Common myeloid progenitor, CD34-positive (primary cell): ENCODE results near the gene KCNMA1.

ENCODE experiments used
- CTCF ChIA-PET: fragments of 350-600 bp; sonication (Branson Sonifier 250); formaldehyde crosslinking; loops from one replicate; lab custom pipeline; 2021; ENCODE audit warnings: antibody characterized with exemption; lab: Charles Lee
- POLR2A ChIA-PET: fragments of 350-600 bp; sonication (Branson Sonifier 250); formaldehyde crosslinking; loops from one replicate; lab custom pipeline; 2021; ENCODE audit warnings: antibody characterized with exemption; lab: Charles Lee
- DNase-seq, 3 donors: peaks; one replicate each; pipeline versions ENCODE4 v3.0.0 to v3.0.0-alpha.2; 2013
- H3K27ac ChIP-seq, 2 experiments: 1 replicate in 1 of 2; 2 replicates in 1 of 2; pipeline ENCODE4 v1.7.0; 2013; ENCODE audit warnings: inconsistent platforms in 2 of 2, low read length in 2 of 2, mild to moderate bottlenecking in 2 of 2, low read depth in 1 of 2, moderate library complexity in 1 of 2; ENCODE audit not compliant: severe bottlenecking in 2 of 2, insufficient read depth in 1 of 2, poor library complexity in 1 of 2
- H3K27me3 ChIP-seq, 5 experiments: replicated peaks in 2 of 5; 1 replicate in 3 of 5; 2 replicates in 2 of 5; pipeline versions ENCODE4 v1.6.1 to v1.7.0; 2013; ENCODE audit warnings: low read length in 4 of 5, mild to moderate bottlenecking in 2 of 5, moderate library complexity in 2 of 5, inconsistent platforms in 1 of 5; ENCODE audit not compliant: insufficient read depth in 5 of 5, control insufficient read depth in 4 of 5
- H3K36me3 ChIP-seq, 4 experiments: 1 replicate in 2 of 4; 2 replicates in 2 of 4; pipeline versions ENCODE4 v1.6.1 to v1.7.0; 2013; ENCODE audit warnings: low read length in 3 of 4, control low read depth in 1 of 4, mild to moderate bottlenecking in 1 of 4; ENCODE audit not compliant: control insufficient read depth in 4 of 4, insufficient read depth in 4 of 4
- H3K4me1 ChIP-seq, 4 experiments: 1 replicate in 3 of 4; 2 replicates in 1 of 4; pipeline versions ENCODE4 v1.6.1 to v1.7.1; 2013; ENCODE audit warnings: low read length in 3 of 4, mild to moderate bottlenecking in 3 of 4, control low read depth in 1 of 4, inconsistent platforms in 1 of 4, moderate library complexity in 1 of 4; ENCODE audit not compliant: control insufficient read depth in 4 of 4, insufficient read depth in 4 of 4; ENCODE audit errors: control extremely low read depth in 1 of 4
- H3K4me3 ChIP-seq, 7 experiments: 1 replicate in 4 of 7; 2 replicates in 3 of 7; pipeline versions ENCODE4 v1.5.1 to v1.7.0; 2013; ENCODE audit warnings: mild to moderate bottlenecking in 7 of 7, low read length in 6 of 7, moderate library complexity in 6 of 7, inconsistent platforms in 2 of 7, low read depth in 2 of 7, control low read depth in 1 of 7; ENCODE audit not compliant: insufficient read depth in 4 of 7, control insufficient read depth in 1 of 7; ENCODE audit errors: extremely low read depth in 1 of 7
- H3K9me3 ChIP-seq, 5 experiments: 1 replicate in 4 of 5; 2 replicates in 1 of 5; pipeline versions ENCODE4 v1.6.1 to v1.7.1; 2013; ENCODE audit warnings: low read length in 4 of 5, mild to moderate bottlenecking in 2 of 5, inconsistent platforms in 1 of 5, low read depth in 1 of 5, moderate library complexity in 1 of 5; ENCODE audit not compliant: control insufficient read depth in 4 of 5, insufficient read depth in 2 of 5; ENCODE audit errors: control extremely low read depth in 1 of 5
- WGBS: methylation state at CpG from one replicate; pipeline ENCODE4 v1.1.5; 2013; ENCODE audit not compliant: insufficient coverage; 5-methylcytosine and 5-hydroxymethylcytosine counted together

The KCNMA1 gene

GRCh38 chr10:77289027-77289501, 348.5 kb downstream of the KCNMA1 start:
- ChIA-PET POLR2A (no interaction called here), CTCF (no interaction called here)
- 86% methylated on average over 2 of the region's 3 CpGs for WGBS
- Histone ChIP-seq H3K4me3 (no peak overlapping the region), H3K4me1 (peaks cover 0 to 10% (median 5%) of the 10 kb centered on the region in 4 experiments), H3K9me3 (no peaks in the 10 kb centered on the region), H3K36me3 (no peaks in the 10 kb centered on the region), H3K27ac (no peak overlapping the region), H3K27me3 (peaks cover 0 to 16% (median 13%) of the 10 kb centered on the region in 5 experiments)
- DNase-seq, result no peak

DNA sequence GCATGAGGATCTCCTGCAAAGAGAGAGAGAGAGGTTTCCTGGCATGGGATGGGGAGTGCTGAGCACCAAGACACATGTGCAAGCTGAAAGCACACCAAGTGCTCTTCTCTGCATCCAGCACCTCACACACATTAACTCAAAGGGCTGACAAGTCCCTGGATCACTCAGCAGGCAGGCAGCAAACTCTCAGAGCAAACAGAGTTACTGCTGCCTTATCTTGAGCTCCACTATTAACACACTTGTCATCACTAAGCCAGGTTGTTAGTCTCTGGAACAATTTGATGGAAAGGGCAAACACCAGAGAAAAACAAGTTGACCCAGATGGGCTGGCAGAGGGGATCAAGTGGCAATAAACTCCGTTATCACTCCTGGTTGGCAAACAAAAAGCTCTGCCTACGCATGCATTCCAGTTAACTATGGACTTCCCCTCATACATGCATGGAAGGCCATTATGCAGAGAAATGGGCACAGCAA, 349.9 kb downstream of the KCNMA1 start:
- ChIA-PET POLR2A (no interaction called here), CTCF (no interaction called here)
- H3K4me3 ChIP-seq, result no peak overlapping the region
- no peak overlapping the region for H3K27ac ChIP-seq
- peaks cover 0 to 30% (median 23%) of the 10 kb centered on the region in 5 experiments for H3K27me3 ChIP-seq
- DNase-seq, result no peak
- no peaks in the 10 kb centered on the region for H3K9me3 ChIP-seq
- H3K36me3 ChIP-seq, result no peaks in the 10 kb centered on the region
- 100% methylated on average over 2 of the region's 2 CpGs for WGBS
- H3K4me1 ChIP-seq, result peaks cover 0 to 10% (median 5%) of the 10 kb centered on the region in 4 experiments

GRCh38 chr10:77286531-77287508, 350.8 kb downstream of the KCNMA1 start:
- no peak for DNase-seq
- CTCF ChIA-PET, result no interaction called here

GRCh38 chr10:77285529-77286182, 352.0 kb downstream of the KCNMA1 start:
- ChIA-PET POLR2A (no interaction called here), CTCF (no interaction called here)
- peak in 2 of 3 donors; percentile 15 to 23 for DNase-seq
- WGBS, result 33% methylated on average over 1 of the region's 1 CpG
- Histone ChIP-seq H3K4me3 (no peak overlapping the region), H3K27ac (no peak overlapping the region), H3K4me1 (peaks cover 1 to 14% (median 6%) of the 10 kb centered on the region in 4 experiments), H3K9me3 (no peaks in the 10 kb centered on the region), H3K27me3 (peaks cover 0 to 47% (median 24%) of the 10 kb centered on the region in 5 experiments), H3K36me3 (no peaks in the 10 kb centered on the region)

More at GRCh38 chr10:77286531-77287508, 350.8 kb downstream of the KCNMA1 start:
- POLR2A ChIA-PET, result no interaction called here
- H3K4me3 ChIP-seq, result no peak overlapping the region
- no peak overlapping the region for H3K27ac ChIP-seq
- H3K27me3 ChIP-seq, result peaks cover 0 to 36% (median 19%) of the 10 kb centered on the region in 5 experiments
- H3K4me1 ChIP-seq, result peaks cover 4 to 14% (median 6%) of the 10 kb centered on the region in 4 experiments
- H3K9me3 ChIP-seq, result no peaks in the 10 kb centered on the region
- WGBS, result 96% methylated on average over 3 of the region's 6 CpGs
- H3K36me3 ChIP-seq, result no peaks in the 10 kb centered on the region

- CTCF ChIA-PET, result interaction anchor here (1.2 kb wide), 1 partner anchor 18 kb away, joined by 3 read pairs; no protein-coding TSS in a partner anchor
- no CpG with 5 or more reads among the region's 6 CpGs for WGBS
- H3K27ac ChIP-seq, result no peak overlapping the region
These were observed 352.8 kb downstream of the KCNMA1 start for GRCh38 chr10:77284797-77285196.

DNA sequence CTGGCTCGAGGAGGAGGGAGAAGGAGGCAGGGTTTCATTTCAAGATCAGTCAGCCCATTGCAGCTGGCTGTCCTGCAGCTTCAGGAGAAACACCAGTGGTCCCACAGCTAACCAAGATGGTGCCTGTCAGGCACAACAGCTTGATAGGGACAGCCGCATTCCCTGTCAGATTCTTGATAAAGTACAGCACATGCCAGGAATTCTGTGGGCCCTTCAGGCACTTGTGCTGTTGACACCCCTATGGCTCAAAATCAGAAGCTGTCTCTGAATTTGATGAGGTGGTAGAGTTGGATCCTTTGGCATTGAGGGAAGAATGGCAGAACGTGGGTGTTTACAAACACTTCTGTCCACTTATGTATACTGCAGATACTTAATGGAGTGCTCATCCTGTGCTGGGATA, 354.3 kb downstream of the KCNMA1 start:
- DNase-seq, result no peak
- peaks cover 0 to 67% (median 33%) of the 10 kb centered on the region in 5 experiments for H3K27me3 ChIP-seq
- H3K4me3 ChIP-seq, result no peak overlapping the region
- H3K9me3 ChIP-seq, result peaks cover 0 to 10% (median 6%) of the 10 kb centered on the region in 5 experiments
- peaks cover 0 to 12% (median 6%) of the 10 kb centered on the region in 4 experiments for H3K4me1 ChIP-seq
- ChIA-PET CTCF (interaction anchor here (1.2 to 1.4 kb wide), 3 partner anchors 9 to 109 kb away, joined by 3 read pairs; no protein-coding TSS in a partner anchor), POLR2A (no interaction called here)
- H3K36me3 ChIP-seq, result no peaks in the 10 kb centered on the region
- no peak overlapping the region for H3K27ac ChIP-seq
- 75% methylated on average over 2 of the region's 3 CpGs for WGBS

More at GRCh38 chr10:77284797-77285196, 352.8 kb downstream of the KCNMA1 start:
- no peak for DNase-seq
- POLR2A ChIA-PET, result no interaction called here
- peaks cover 0 to 6% (median 0%) of the 10 kb centered on the region in 5 experiments for H3K9me3 ChIP-seq
- peaks cover 0 to 56% (median 29%) of the 10 kb centered on the region in 5 experiments for H3K27me3 ChIP-seq
- H3K4me3 ChIP-seq, result no peak overlapping the region
- peaks cover 0 to 12% (median 6%) of the 10 kb centered on the region in 4 experiments for H3K4me1 ChIP-seq
- H3K36me3 ChIP-seq, result no peaks in the 10 kb centered on the region
